WI38 (cell line): Measurements from ENCODE around the gene ZNF121.

Experiments
- H3K4me3 ChIP-seq: 2 replicates; pipeline ENCODE4 v1.5.1; 2011; ENCODE audit warnings: low read depth, mild to moderate bottlenecking, control low read depth, low read length
- CTCF ChIP-seq: IDR thresholded peaks from 2 replicates; pipeline ENCODE4 v1.5.1; 2012; ENCODE audit warnings: low read depth, mild to moderate bottlenecking, control low read depth, low read length

The ZNF121 gene

GRCh38 chr19:9528757-9529336 lies 55.5 kb downstream of the ZNF121 start:
- no peak for TF ChIP-seq CTCF
- H3K4me3 ChIP-seq: no peak overlapping the region

- no peak overlapping the region for H3K4me3 ChIP-seq
- no peak for TF ChIP-seq CTCF
Measured at GRCh38 chr19:9523885-9524474, 60.3 kb downstream of the ZNF121 start.
